Activated T-helper 1 cell treated with Interleukin-2 at 50 U/mL for 16 hours (primary cell): ENCODE measurements around the gene HIP1.
"Not testable (repeated sequence)": the region's sequence is repeated elsewhere in the genome, so short reads cannot be mapped to it uniquely, and the experiment has no call there.

Experiments used
- DNase-seq: peaks from one replicate; pipeline ENCODE4 v3.0.0-alpha.2; 2020; ENCODE audit warnings: low read depth

The HIP1 gene

GRCh38 chr7:75739796-75740672, 1.3 kb upstream of the HIP1 start:
- DNase-seq = no peak

GRCh38 chr7:75738975-75739795, 444 bp upstream of the HIP1 start:
- DNase-seq = peak; percentile 99

GRCh38 chr7:75737856-75738603, 711 bp downstream of the HIP1 start:
- DNase-seq = no peak

- no peak for DNase-seq
Measured at GRCh38 chr7:75735581-75736350, 3.0 kb downstream of the HIP1 start.

- no peak for DNase-seq
Measured at GRCh38 chr7:75734586-75735458, 3.9 kb downstream of the HIP1 start.

GRCh38 chr7:75732764-75733630, 5.7 kb downstream of the HIP1 start:
- no peak for DNase-seq

GRCh38 chr7:75732016-75732521, 6.7 kb downstream of the HIP1 start:
- no peak for DNase-seq

GRCh38 chr7:75729851-75730274, 8.9 kb downstream of the HIP1 start:
- no peak for DNase-seq

- DNase-seq = no peak
Measured at GRCh38 chr7:75727881-75728593, 10.7 kb downstream of the HIP1 start.

- DNase-seq = not testable (repeated sequence)
Measured at GRCh38 chr7:75727351-75727750, 11.4 kb downstream of the HIP1 start.

GRCh38 chr7:75725306-75725705, 13.4 kb downstream of the HIP1 start:
- no peak for DNase-seq

GRCh38 chr7:75723444-75723843, 15.3 kb downstream of the HIP1 start:
- no peak for DNase-seq

- DNase-seq = no peak
Measured at GRCh38 chr7:75722373-75722772, 16.4 kb downstream of the HIP1 start.

- DNase-seq = not testable (repeated sequence)
Measured at GRCh38 chr7:75721922-75722321, 16.8 kb downstream of the HIP1 start.

GRCh38 chr7:75721426-75721825, 17.3 kb downstream of the HIP1 start:
- no peak for DNase-seq

- DNase-seq = no peak
Measured at GRCh38 chr7:75719626-75720025, 19.1 kb downstream of the HIP1 start.

- no peak for DNase-seq
Measured at GRCh38 chr7:75718390-75719031, 20.2 kb downstream of the HIP1 start.

- not testable (repeated sequence) for DNase-seq
Measured at GRCh38 chr7:75717746-75718145, 21.0 kb downstream of the HIP1 start.
